T-helper 2 cell treated with Interferon-gamma antibody and Interleukin-4, amounts not matched to agents 5 μg/mL and 100 μg/mL, for 36 hours (primary cell): Measurements from ENCODE around the gene ALB.
"Not testable (repeated sequence)": the region's sequence is repeated elsewhere in the genome, so short reads cannot be mapped to it uniquely, and the experiment has no call there.

ENCODE experiments used
- DNase-seq: peaks from one replicate; pipeline ENCODE4 v3.0.0; 2021; ENCODE audit warnings: low spot score
- H3K27ac Mint-ChIP-seq: one replicate; pipeline ENCODE4 v1.8.0; 2021; ENCODE audit warnings: mild to moderate bottlenecking, mixed read lengths
- H3K27me3 Mint-ChIP-seq: one replicate; pipeline ENCODE4 v1.8.0; 2021; ENCODE audit warnings: low read depth, mixed read lengths
- H3K36me3 Mint-ChIP-seq: one replicate; pipeline ENCODE4 v1.8.0; 2021; ENCODE audit warnings: low read depth, mixed read lengths
- H3K4me1 Mint-ChIP-seq: one replicate; pipeline ENCODE4 v1.8.0; 2021; ENCODE audit warnings: low read depth, mixed read lengths
- H3K4me3 Mint-ChIP-seq: one replicate; pipeline ENCODE4 v1.8.0; 2022; ENCODE audit warnings: mild to moderate bottlenecking, moderate library complexity, mixed read lengths
- H3K9me3 Mint-ChIP-seq: one replicate; pipeline ENCODE4 v1.8.0; 2021; ENCODE audit warnings: mixed read lengths

ALB gene

DNA sequence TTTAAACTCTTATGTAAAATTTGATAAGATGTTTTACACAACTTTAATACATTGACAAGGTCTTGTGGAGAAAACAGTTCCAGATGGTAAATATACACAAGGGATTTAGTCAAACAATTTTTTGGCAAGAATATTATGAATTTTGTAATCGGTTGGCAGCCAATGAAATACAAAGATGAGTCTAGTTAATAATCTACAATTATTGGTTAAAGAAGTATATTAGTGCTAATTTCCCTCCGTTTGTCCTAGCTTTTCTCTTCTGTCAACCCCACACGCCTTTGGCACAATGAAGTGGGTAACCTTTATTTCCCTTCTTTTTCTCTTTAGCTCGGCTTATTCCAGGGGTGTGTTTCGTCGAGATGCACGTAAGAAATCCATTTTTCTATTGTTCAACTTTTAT is at the start of gene ALB:
TSS of gene ALB (plus strand) at position 246 of the 400 bp plus-strand sequence. CDS start at position 287, 41 bp downstream.
- Mint-ChIP-seq H3K4me3 (no peak within 1 kb of the TSS), H3K27ac (no peak within 1 kb of the TSS), H3K4me1 (no peaks in the 10 kb centered on the region), H3K9me3 (no peaks in the 10 kb centered on the region), H3K36me3 (no peaks in the 10 kb centered on the region), H3K27me3 (no peaks in the 10 kb centered on the region)
- DNase-seq: no peak

DNA sequence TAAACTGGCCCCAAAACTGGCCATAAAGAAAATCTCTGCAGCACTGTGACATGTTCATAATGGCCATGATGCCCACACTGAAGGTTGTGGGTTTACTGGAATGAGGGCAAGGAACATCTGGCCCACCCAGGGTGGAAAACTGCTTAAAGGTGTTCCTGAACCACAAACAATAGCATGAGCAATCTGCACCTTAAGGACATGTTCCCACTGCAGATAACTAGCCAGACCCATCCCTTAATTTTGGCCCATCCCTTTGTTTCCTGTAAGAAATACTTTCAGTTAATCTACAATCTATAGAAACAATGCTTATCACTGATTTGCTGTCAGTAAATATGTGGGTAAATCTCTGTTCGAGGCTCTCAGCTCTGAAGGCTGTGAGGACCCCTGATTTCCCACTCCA is 46.9 kb upstream of the ALB start:
- not testable (repeated sequence) for H3K27me3 Mint-ChIP-seq, H3K4me3 Mint-ChIP-seq, DNase-seq, H3K27ac Mint-ChIP-seq, H3K4me1 Mint-ChIP-seq, H3K36me3 Mint-ChIP-seq, H3K9me3 Mint-ChIP-seq

DNA sequence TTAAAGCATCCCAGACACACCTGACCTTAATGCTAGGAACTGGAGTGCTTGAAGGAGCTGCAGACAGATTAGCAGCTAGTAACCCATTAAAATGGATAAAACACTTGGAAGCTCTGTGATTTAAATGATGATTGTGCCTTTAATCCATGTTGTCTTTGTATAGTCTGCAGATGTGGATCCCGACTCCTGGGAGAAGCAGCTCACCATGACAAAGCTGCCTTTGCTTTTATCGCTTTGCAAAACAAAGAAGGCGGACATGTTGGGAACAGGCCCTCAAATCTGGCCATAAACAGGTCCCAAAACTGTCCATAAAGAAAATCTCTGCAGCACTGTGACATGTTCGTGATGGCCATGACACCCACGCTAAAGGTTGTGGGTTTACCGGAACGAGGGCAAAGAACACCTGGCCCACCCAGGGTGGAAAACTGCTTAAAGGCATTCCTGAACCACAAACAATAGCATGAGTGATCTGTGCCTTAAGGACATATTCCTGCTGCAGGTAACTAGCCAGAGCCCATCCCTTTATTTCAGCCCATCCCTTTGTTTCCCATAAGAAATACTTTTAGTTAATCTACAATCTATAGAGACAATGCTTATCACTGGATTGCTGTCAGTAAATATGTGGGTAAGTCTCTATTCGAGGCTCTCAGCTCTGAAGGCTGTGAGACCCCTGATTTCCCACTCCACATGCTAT is 34.4 kb upstream of the ALB start:
- H3K36me3 Mint-ChIP-seq, H3K4me3 Mint-ChIP-seq, H3K27me3 Mint-ChIP-seq, H3K9me3 Mint-ChIP-seq, DNase-seq, H3K4me1 Mint-ChIP-seq, H3K27ac Mint-ChIP-seq: not testable (repeated sequence)

DNA sequence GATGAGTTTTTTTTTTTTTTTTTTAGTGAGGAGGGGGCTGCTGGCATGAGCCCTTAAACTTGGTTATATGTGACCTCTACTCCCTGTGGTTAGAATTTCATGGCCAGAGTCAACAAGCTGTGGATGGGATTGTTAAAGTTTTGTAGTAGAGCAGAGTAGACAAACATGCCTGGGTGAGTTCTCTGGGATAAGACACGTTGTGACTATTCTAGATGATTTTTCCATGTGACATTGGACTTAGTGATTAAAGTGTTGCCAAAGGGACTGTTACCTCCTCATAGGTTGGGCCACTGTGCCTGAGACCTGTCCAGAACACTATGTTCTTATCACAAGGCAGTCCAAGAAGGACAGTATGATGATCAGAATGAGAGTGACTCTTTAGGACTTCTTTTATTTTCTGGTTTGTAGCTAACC is 28.8 kb upstream of the ALB start:
- no peak for DNase-seq
- Mint-ChIP-seq H3K4me3 (no peak overlapping the region), H3K9me3 (no peaks in the 10 kb centered on the region), H3K27me3 (no peaks in the 10 kb centered on the region), H3K4me1 (no peaks in the 10 kb centered on the region), H3K36me3 (no peaks in the 10 kb centered on the region), H3K27ac (no peak overlapping the region)

DNA sequence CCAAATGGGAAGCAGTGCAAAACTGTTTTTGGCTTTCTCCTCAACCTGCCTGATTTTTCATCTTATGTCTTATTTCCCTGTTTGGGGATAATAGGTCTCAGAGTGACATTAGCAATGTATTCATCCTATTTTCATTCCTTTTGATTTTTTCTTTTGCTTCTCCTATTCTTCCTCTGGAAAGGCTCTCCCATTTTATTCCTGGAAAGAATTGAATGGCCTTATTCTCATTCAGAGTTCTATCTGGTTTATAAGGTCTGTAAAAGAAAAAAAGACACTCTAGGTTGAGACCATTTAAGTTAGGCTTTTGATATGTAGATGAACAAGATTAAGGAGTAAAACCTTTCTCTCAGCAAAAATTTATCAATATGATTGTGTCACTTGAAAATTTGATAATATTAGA is 27.8 kb upstream of the ALB start:
- no peak overlapping the region for H3K27ac Mint-ChIP-seq
- DNase-seq: no peak
- H3K27me3 Mint-ChIP-seq: no peaks in the 10 kb centered on the region
- no peaks in the 10 kb centered on the region for H3K4me1 Mint-ChIP-seq
- no peaks in the 10 kb centered on the region for H3K36me3 Mint-ChIP-seq
- no peaks in the 10 kb centered on the region for H3K9me3 Mint-ChIP-seq
- no peak overlapping the region for H3K4me3 Mint-ChIP-seq

DNA sequence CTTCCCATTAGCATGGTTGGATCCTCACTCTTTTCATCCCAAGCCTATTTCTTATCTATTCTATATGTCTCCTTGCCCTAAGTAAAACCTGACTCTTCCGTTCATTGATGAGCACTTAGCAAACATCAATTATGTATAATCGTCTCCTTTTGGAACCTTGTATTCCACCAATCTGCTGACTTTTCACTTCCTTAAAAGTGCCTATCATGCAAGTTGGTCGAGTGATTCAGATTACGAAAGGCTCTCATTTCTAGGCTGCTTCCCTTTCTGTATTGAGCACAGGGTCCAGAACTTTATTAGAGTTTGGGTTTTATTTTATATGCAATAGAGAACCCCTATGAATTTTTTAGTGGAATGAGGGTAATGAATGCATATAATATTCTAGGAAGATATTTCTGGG is 27.1 kb upstream of the ALB start:
- no peaks in the 10 kb centered on the region for H3K4me1 Mint-ChIP-seq
- no peaks in the 10 kb centered on the region for H3K27me3 Mint-ChIP-seq
- no peak overlapping the region for H3K4me3 Mint-ChIP-seq
- H3K9me3 Mint-ChIP-seq: no peaks in the 10 kb centered on the region
- H3K27ac Mint-ChIP-seq: no peak overlapping the region
- no peak for DNase-seq
- H3K36me3 Mint-ChIP-seq: no peaks in the 10 kb centered on the region

DNA sequence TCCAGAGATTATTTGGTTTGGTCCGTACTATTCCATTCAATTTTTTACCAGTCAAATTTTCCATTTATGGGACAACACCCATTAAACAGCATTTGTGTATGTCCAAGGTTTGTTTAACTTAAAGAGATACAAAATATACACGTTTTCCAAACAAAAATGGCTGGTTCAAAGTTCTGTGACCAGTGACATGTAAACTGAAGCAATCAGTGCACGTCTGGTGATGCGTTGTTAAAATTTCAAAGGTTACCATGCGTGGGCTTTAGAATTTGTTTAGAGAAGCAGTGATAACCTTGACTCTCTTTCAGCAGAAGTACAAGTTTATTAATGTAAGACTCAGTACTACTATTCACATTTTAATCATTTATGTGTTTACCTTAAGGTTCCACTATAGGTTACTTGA is 25.2 kb upstream of the ALB start:
- Mint-ChIP-seq H3K9me3 (no peaks in the 10 kb centered on the region), H3K36me3 (no peaks in the 10 kb centered on the region), H3K4me1 (no peaks in the 10 kb centered on the region), H3K4me3 (no peak overlapping the region), H3K27me3 (no peaks in the 10 kb centered on the region), H3K27ac (no peak overlapping the region)
- no peak for DNase-seq

DNA sequence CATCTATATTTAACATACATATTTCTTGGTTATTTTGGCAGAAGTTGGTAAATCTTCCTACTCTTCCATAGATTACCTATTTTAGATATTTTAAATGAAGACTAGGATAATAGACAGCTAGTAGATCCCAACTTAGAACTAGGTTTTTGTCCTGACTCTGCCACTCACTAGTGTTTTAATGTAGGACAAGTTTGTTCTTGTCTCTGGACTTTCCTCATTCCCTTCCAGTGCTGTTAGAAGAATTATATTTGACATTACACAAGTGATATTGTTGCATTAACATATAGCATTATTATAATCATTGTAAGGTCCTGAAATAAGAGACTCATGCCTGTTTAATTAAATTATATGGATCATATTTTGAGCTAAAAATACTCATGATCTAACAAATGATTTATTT is 24.1 kb upstream of the ALB start:
- Mint-ChIP-seq H3K27ac (no peak overlapping the region), H3K4me3 (no peak overlapping the region), H3K9me3 (no peaks in the 10 kb centered on the region), H3K36me3 (no peaks in the 10 kb centered on the region), H3K27me3 (no peaks in the 10 kb centered on the region), H3K4me1 (no peaks in the 10 kb centered on the region)
- no peak for DNase-seq

DNA sequence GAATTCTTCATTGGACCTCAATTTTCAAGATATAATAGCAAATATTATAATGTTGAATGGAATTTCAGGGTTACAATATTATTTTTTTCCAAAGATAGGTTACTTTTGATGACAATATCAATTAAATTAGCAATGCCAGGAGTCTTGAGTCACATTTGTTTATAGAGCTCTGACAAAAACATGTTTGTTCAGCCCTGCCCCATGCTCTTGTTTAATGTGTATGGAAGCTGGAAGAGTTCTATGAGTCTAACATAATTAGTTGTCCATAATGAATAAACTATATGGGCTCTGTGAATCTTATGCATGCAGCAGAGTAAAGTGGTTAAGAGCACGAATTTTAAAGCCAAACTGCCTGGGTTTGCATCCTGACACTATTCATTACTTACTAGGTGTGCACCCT is 22.9 kb upstream of the ALB start:
- no peaks in the 10 kb centered on the region for H3K4me1 Mint-ChIP-seq
- H3K4me3 Mint-ChIP-seq: no peak overlapping the region
- no peak overlapping the region for H3K27ac Mint-ChIP-seq
- no peaks in the 10 kb centered on the region for H3K36me3 Mint-ChIP-seq
- no peaks in the 10 kb centered on the region for H3K9me3 Mint-ChIP-seq
- no peak for DNase-seq
- H3K27me3 Mint-ChIP-seq: no peaks in the 10 kb centered on the region

DNA sequence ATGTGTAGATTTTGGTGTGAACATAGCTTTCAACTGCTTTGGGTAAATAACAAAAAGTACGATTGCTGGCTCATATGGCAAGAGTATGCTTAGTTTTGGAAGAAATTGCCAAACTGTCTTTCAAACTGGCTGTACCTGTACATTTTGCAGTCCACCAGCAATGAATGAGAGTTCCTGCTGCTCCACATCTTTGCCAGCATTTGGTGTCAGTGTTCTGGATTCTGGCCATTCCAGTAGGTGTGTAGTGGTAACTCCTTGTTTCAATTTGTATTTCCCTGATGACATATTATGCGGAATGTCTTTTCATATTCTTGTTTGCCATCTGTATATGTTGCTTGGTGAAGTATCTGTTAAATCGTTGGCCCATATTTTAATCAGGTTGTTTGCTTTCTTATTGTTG is 20.6 kb upstream of the ALB start:
- Mint-ChIP-seq H3K4me3 (no peak overlapping the region), H3K27me3 (no peaks in the 10 kb centered on the region), H3K36me3 (no peaks in the 10 kb centered on the region), H3K27ac (no peak overlapping the region), H3K4me1 (no peaks in the 10 kb centered on the region), H3K9me3 (no peaks in the 10 kb centered on the region)
- no peak for DNase-seq

DNA sequence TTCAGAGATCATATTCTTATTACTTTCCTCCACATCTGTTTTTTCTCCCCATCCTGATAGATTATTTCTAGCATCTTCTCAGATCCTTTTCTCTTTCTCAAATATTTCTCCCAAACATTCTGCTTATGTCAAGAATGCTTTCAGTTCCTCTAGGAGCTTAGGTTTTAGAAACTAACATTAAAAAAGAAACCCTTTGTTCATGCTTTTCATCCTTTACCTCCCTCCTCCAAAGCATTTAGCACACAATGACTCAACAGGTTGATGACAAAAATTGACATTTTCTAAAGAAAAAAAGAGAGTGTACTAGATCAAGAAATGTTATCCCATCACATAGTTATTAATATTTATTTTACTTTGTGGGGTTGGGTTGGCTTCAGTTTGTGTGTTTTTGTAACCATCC is 16.5 kb upstream of the ALB start:
- Mint-ChIP-seq H3K27me3 (no peaks in the 10 kb centered on the region), H3K36me3 (no peaks in the 10 kb centered on the region), H3K4me1 (no peaks in the 10 kb centered on the region), H3K4me3 (no peak overlapping the region), H3K9me3 (no peaks in the 10 kb centered on the region), H3K27ac (no peak overlapping the region)
- no peak for DNase-seq

DNA sequence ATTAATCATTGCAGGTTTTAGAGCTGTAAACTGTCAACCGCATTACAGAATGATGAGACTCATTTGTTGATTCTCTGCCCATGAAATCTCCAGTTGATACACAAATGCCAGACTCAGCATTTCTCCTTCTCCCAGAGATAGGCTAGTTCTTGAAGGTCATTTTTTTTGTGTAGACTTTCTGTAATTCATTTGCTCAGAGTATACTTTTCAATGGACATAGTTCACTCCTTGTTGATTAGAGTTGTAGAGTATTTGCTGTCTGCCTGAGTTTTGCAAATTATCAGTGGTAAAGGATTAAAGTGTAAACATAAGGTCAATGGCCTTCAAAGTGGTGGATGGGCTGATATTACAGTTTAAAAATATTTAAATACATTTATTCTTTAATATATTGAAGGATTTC is 15.2 kb upstream of the ALB start:
- Mint-ChIP-seq H3K4me1 (no peaks in the 10 kb centered on the region), H3K36me3 (no peaks in the 10 kb centered on the region), H3K27me3 (no peaks in the 10 kb centered on the region), H3K27ac (no peak overlapping the region), H3K4me3 (no peak overlapping the region), H3K9me3 (no peaks in the 10 kb centered on the region)
- DNase-seq: no peak

DNA sequence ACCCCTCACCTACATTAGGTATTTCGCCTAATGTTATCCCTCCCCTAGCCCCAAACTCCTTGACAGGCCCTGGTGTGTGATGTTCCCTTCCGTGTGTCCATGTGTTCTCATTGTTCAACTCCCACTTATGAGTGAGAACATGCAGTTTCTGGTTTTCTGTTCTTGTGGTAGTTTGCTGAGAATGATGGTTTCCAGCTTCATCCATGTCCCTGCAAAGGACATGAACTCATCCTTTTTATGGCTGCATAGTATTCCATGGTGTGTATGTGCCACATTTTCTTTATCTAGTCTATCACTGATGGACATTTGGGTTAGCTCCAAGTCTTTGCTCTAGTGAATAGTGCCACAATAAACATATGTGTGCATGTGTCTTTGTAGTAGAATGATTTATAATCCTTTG is 14.4 kb upstream of the ALB start:
- not testable (repeated sequence) for H3K4me3 Mint-ChIP-seq, H3K36me3 Mint-ChIP-seq, DNase-seq, H3K4me1 Mint-ChIP-seq, H3K27ac Mint-ChIP-seq, H3K9me3 Mint-ChIP-seq, H3K27me3 Mint-ChIP-seq

DNA sequence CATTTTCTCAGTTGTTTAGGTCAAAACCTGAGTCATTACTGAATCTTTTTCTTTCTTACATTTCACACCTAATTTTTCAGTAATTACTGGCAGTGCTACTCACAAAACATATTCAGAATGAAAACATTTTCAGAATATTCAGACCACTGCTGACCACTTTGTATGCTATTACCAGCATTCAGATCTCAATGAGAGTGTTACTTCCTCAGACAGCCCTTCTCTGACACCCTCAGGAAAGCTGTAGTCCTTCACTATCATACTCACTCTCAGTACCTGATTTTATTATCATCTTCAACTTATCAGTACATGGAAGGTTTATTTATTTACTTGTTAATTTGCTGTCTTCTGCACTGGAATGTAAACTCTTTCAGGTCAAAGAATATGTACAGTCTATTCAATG is 12.3 kb upstream of the ALB start:
- Mint-ChIP-seq H3K27me3 (no peaks in the 10 kb centered on the region), H3K4me3 (no peak overlapping the region), H3K36me3 (no peaks in the 10 kb centered on the region), H3K9me3 (no peaks in the 10 kb centered on the region), H3K27ac (no peak overlapping the region), H3K4me1 (no peaks in the 10 kb centered on the region)
- DNase-seq: no peak

DNA sequence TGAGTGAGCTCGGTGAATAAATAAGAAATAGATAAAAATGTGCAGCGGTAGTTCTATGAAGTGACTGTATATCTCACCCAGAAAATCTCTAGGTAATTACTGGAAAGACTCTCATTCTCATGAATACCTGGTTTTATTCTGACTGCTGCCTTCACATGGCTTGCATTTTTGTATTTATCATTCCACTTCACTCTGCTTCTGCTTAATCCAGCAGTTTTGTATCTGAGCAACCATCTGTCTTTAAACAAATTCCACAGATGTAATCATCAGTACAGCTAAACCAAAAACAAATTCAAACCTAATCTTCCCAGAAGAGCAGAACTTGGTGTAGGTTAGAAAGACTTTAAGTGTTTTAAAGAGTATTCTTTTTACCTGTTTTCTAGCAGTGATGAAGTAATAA is 11.2 kb upstream of the ALB start:
- H3K4me3 Mint-ChIP-seq: no peak overlapping the region
- no peaks in the 10 kb centered on the region for H3K27me3 Mint-ChIP-seq
- no peaks in the 10 kb centered on the region for H3K4me1 Mint-ChIP-seq
- H3K9me3 Mint-ChIP-seq: no peaks in the 10 kb centered on the region
- H3K27ac Mint-ChIP-seq: no peak overlapping the region
- no peak for DNase-seq
- H3K36me3 Mint-ChIP-seq: no peaks in the 10 kb centered on the region
